Ishikawa (cell line): ENCODE measurements around the gene TRIO.

Experiments
- CEBPB ChIP-seq: IDR thresholded peaks from 2 replicates; pipeline ENCODE4 v1.6.1; 2012
- CREB1 ChIP-seq: IDR thresholded peaks from 2 replicates; pipeline ENCODE4 v1.6.1; 2012; ENCODE audit warnings: low read depth
- EGR1 ChIP-seq: IDR thresholded peaks from 2 replicates; pipeline ENCODE4 v1.6.1; 2012
- EP300 ChIP-seq: IDR thresholded peaks from 2 replicates; pipeline ENCODE4 v1.6.1; 2012; ENCODE audit warnings: borderline replicate concordance
- FOXM1 ChIP-seq: IDR thresholded peaks from 2 replicates; pipeline ENCODE4 v1.6.1; 2012; ENCODE audit warnings: low read depth, borderline replicate concordance
- MAX ChIP-seq: IDR thresholded peaks from 2 replicates; pipeline ENCODE4 v1.6.1; 2012
- NFIC ChIP-seq: IDR thresholded peaks from 2 replicates; pipeline ENCODE4 v1.6.1; 2012
- RAD21 ChIP-seq: IDR thresholded peaks from 2 replicates; pipeline ENCODE4 v1.6.1; 2012; ENCODE audit warnings: low read depth
- TAF1 ChIP-seq: IDR thresholded peaks from 2 replicates; pipeline ENCODE4 v1.6.1; 2012; ENCODE audit warnings: low read depth, mild to moderate bottlenecking
- TCF12 ChIP-seq: IDR thresholded peaks from 2 replicates; pipeline ENCODE4 v1.6.1; 2012; ENCODE audit warnings: low read depth
- TEAD4 ChIP-seq: IDR thresholded peaks from 2 replicates; pipeline ENCODE4 v1.6.1; 2012
- USF1 ChIP-seq: IDR thresholded peaks from 2 replicates; pipeline ENCODE4 v1.6.1; 2012
- YY1 ChIP-seq: IDR thresholded peaks from 2 replicates; pipeline ENCODE4 v1.6.1; 2012; ENCODE audit warnings: low read depth
- ZBTB7A ChIP-seq: IDR thresholded peaks from 2 replicates; pipeline ENCODE4 v1.6.1; 2012; ENCODE audit warnings: low read depth
- TF ChIP-seq, protein P1 (sequence below): IDR thresholded peaks from 2 replicates; pipeline ENCODE4 v1.6.1; 2012; ENCODE audit warnings: low read depth, mild to moderate bottlenecking

The TRIO gene

GRCh38 chr5:14229181-14229580 is 86.0 kb downstream of the TRIO start:
- TF ChIP-seq TEAD4 (no peak), EGR1 (no peak), USF1 (no peak), CREB1 (no peak), RAD21 (no peak), YY1 (no peak), TCF12 (no peak), TAF1 (no peak), FOXM1 (no peak), MAX (no peak), NFIC (no peak), EP300 (no peak), ZBTB7A (no peak), CEBPB (no peak)
- TF ChIP-seq, protein P1, sequence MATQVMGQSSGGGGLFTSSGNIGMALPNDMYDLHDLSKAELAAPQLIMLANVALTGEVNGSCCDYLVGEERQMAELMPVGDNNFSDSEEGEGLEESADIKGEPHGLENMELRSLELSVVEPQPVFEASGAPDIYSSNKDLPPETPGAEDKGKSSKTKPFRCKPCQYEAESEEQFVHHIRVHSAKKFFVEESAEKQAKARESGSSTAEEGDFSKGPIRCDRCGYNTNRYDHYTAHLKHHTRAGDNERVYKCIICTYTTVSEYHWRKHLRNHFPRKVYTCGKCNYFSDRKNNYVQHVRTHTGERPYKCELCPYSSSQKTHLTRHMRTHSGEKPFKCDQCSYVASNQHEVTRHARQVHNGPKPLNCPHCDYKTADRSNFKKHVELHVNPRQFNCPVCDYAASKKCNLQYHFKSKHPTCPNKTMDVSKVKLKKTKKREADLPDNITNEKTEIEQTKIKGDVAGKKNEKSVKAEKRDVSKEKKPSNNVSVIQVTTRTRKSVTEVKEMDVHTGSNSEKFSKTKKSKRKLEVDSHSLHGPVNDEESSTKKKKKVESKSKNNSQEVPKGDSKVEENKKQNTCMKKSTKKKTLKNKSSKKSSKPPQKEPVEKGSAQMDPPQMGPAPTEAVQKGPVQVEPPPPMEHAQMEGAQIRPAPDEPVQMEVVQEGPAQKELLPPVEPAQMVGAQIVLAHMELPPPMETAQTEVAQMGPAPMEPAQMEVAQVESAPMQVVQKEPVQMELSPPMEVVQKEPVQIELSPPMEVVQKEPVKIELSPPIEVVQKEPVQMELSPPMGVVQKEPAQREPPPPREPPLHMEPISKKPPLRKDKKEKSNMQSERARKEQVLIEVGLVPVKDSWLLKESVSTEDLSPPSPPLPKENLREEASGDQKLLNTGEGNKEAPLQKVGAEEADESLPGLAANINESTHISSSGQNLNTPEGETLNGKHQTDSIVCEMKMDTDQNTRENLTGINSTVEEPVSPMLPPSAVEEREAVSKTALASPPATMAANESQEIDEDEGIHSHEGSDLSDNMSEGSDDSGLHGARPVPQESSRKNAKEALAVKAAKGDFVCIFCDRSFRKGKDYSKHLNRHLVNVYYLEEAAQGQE, result no peak

DNA sequence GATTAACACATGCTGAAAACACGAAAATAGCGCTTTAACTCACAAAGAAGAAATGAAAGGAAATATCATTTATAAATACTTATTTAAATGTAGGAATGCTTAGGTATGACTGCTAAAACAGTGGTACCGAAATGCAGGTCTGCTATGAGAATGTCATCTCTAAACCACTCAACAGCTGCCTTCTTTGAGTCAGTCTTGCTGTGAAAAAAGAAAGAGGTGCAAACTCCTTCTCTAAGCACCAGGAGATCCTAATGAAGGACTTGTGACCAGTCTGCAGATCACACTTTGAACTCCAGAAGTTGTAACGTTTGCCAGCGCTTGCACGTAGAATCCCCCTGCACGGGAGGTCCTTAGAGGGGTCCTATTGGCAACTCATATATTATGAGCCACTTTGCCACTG is 86.6 kb downstream of the TRIO start:
- no peak for TF ChIP-seq CREB1

GRCh38 chr5:14231156-14231555 is 88.0 kb downstream of the TRIO start:
- TF ChIP-seq, protein P1, result no peak
- TF ChIP-seq TCF12, result no peak
- no peak for TF ChIP-seq USF1
- no peak for TF ChIP-seq TEAD4

- TF ChIP-seq ZBTB7A (no peak), TEAD4 (no peak), FOXM1 (no peak), RAD21 (no peak), EGR1 (no peak), NFIC (no peak), TCF12 (no peak), EP300 (no peak), YY1 (no peak), CEBPB (no peak), TAF1 (no peak), MAX (no peak), USF1 (no peak), CREB1 (no peak)
- TF ChIP-seq, protein P1, result no peak
Observed at GRCh38 chr5:14231890-14232289, 88.7 kb downstream of the TRIO start.

- TF ChIP-seq FOXM1, result no peak
- TF ChIP-seq MAX, result no peak
- TF ChIP-seq NFIC, result no peak
- no peak for TF ChIP-seq CREB1
Observed at GRCh38 chr5:14234204-14234603, 91.1 kb downstream of the TRIO start.
